Measurements from ENCODE around the gene COX17. TPM values are rescaled to one million over a fixed set of nuclear protein-coding genes. Genes with fewer than 3 reads are reported as not detected.

Gene COX17
- polyA plus RNA-seq, 12 donors, result 48.1 to 88.7 (median 68.1) TPM; not detected in 1

DNA sequence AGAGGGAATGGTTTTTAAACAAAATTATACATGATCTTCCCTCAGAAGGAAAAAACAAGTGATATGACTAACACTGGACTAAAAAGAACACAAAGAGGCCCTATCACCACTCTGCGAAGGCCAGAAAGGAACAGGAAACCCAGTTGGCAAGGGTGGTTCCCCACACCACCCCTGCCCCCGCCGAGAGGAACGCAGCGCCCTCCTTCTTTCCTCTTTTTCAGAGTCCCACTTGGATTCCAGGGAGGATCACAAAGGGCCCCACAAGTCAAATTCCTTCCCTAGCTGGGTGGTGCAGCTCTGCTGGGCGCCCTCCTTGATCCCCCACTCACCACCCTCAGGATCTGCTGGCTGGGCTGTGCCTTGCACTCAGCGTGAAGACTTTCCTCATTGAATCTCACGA lies 49.7 kb downstream of the COX17 start:
- DNase-seq, result no peak

GRCh38 chr3:119626196-119626595 lies 51.0 kb downstream of the COX17 start:
- no peak for DNase-seq

DNA sequence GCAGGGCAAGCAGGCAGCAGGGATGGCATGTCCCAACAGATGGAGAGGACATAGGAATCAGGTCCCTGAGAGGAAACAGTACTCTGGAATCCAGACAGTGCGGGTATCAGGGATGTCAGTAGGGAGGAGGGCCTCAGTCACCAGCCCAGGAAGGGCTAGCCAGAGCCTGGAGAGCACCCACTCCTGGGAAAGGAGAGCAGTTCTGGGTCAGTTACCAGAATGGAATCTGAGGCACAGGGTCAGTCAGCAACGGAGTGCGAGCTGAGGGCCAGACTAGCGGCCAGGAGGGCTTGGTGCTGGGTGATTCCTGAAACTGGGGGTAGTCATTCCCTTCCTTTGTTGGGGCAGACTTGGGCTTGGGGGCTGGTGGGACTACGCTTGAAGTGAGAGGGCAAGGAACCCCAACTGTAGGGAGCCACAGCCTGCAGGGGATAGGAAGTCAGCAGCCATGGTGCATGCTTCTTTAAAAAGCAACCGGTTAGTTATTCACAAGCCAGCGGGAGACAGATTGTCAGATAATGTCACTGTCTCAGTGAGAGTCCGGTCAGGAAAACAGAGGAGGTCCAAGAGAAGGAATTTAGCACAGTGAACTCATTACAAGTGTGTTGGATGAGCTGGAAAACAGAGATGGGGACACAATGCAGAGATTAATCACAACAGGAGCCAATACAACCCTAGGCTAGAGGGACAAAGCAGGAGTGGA lies 51.6 kb downstream of the COX17 start:
- DNase-seq, result no peak

DNA sequence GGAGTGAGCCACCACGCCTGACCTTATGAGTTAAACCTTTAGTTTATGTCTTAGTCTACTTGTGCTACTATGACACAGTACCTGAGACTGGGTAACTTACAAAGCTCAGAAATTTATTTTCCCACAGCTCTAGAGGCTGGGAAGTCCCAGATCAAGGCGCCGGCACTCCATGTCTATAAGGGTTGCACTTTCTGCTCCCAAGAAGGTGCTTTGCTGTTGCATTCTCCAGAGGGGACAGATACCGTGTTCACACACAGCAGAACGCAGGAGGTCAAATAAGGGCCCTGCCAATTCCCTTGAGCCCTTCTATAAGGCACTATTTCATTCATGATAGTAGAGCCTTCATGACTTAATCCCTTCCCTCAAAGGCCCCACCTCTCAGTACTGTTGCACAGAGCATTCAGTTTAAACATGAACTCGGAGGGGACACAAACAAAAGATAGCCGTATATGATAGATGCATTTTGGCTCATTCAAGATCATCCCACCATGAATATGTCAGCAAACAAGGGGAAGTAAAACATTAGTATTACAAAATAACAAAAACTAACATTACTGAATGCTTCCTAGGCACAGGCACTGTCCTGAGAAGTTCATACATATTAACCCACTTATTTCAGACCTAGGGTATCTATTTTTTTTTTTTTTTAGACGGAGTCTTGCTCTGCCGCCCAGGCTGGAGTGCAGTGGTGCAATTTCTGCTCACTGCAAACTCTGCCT lies 53.0 kb downstream of the COX17 start:
- no peak for DNase-seq

- no peak for DNase-seq
Observed at GRCh38 chr3:119620899-119621298, 56.3 kb downstream of the COX17 start.

Other genes with a start within 250 kb of the COX17 start
- gene TMEM39A, start 213.8 kb downstream of the COX17 start, polyA plus RNA-seq (ENCODE audit: insufficient read length in 12 of 12), result 10 to 100 TPM in 11 of 12 donors, not detected in 1; 36.2 to 56.0 (median 45.1) TPM
- gene POGLUT1, start 208.4 kb downstream of the COX17 start, polyA plus RNA-seq (ENCODE audit: insufficient read length in 12 of 12), result 10 to 100 TPM in 10 of 12 donors, 1 to 10 TPM in 1, not detected in 1; 8.0 to 18.7 (median 13.6) TPM
- 1,000 to 10,000 TPM in 1 of 12 donors, 100 to 1,000 TPM in 1, 10 to 100 TPM in 10; 65.4 to 1,063 (median 80.6) TPM for gene TIMMDC1, start 178.9 kb downstream of the COX17 start, polyA plus RNA-seq (ENCODE audit: insufficient read length in 12 of 12)
- gene CD80, start 117.8 kb downstream of the COX17 start, polyA plus RNA-seq (ENCODE audit: insufficient read length in 12 of 12), result under 1 TPM in 9 of 12 donors, not detected in 3; 0.13 to 0.57 (median 0.39) TPM
- gene ADPRH, start 97.9 kb downstream of the COX17 start, polyA plus RNA-seq (ENCODE audit: insufficient read length in 12 of 12), result 10 to 100 TPM in 2 of 12 donors, 1 to 10 TPM in 9, not detected in 1; 5.5 to 10.6 (median 8.5) TPM
- 1 to 10 TPM in 1 of 12 donors, under 1 TPM in 7, not detected in 4; 0.12 to 1.2 (median 0.21) TPM for gene PLA1A, start 79.5 kb downstream of the COX17 start, polyA plus RNA-seq (ENCODE audit: insufficient read length in 12 of 12)
- 10 to 100 TPM in 10 of 12 donors, 1 to 10 TPM in 1, not detected in 1; 6.8 to 45.5 (median 20.4) TPM for gene POPDC2, start 16.8 kb downstream of the COX17 start, polyA plus RNA-seq (ENCODE audit: insufficient read length in 12 of 12)
- gene CFAP91, start 25.6 kb upstream of the COX17 start, polyA plus RNA-seq (ENCODE audit: insufficient read length in 12 of 12), result 1 to 10 TPM in 2 of 12 donors, under 1 TPM in 8, not detected in 2; 0.17 to 1.8 (median 0.62) TPM
- 10 to 100 TPM in 1 of 12 donors, under 1 TPM in 10, not detected in 1; 0.11 to 25.0 (median 0.33) TPM for gene NR1I2, start 104.7 kb upstream of the COX17 start, polyA plus RNA-seq (ENCODE audit: insufficient read length in 12 of 12)

Data from muscle of arm (tissue), 12 donors.